Left ventricle myocardium inferior (tissue), 1 donor: Measurements from ENCODE around the gene CHD5. TPM values are rescaled to one million over a fixed set of nuclear protein-coding genes. Genes with fewer than 3 reads are reported as not detected.

ENCODE experiments used
- DNase-seq: peaks from one replicate; pipeline ENCODE4 v3.0.0-alpha.2; 2020
- H3K27ac ChIP-seq: fragments of 200-600 bp; replicated peaks from 2 replicates; pipeline ENCODE4 v1.8.0; 2021
- H3K27me3 ChIP-seq: fragments of 200-600 bp; 2 replicates; pipeline ENCODE4 v1.8.0; 2021; ENCODE audit warnings: low read depth
- H3K36me3 ChIP-seq: fragments of 200-600 bp; 2 replicates; pipeline ENCODE4 v1.8.0; 2021
- H3K4me1 ChIP-seq: fragments of 200-600 bp; 2 replicates; pipeline ENCODE4 v1.8.0; 2021
- H3K4me3 ChIP-seq: fragments of 200-600 bp; 2 replicates; pipeline ENCODE4 v1.8.0; 2021; ENCODE audit warnings: mild to moderate bottlenecking, moderate library complexity
- H3K9me3 ChIP-seq: fragments of 200-600 bp; replicated peaks from 2 replicates; pipeline ENCODE4 v1.8.0; 2021
- CTCF ChIP-seq: fragments of 200-600 bp; IDR thresholded peaks from 2 replicates; pipeline ENCODE4 v1.8.0; 2021; ENCODE audit warnings: antibody characterized with exemption, mild to moderate bottlenecking, borderline replicate concordance
- intact Hi-C: fragments of 100-400 bp; cut with micrococcal nuclease; formaldehyde crosslinking; loops from one replicate; pipeline ENCODE4 v1.11.0; 2022
- total RNA-seq: library from RNA; stranded (reverse); fragmentation: NEBNext Ultra II Directional; extraction: Animal tissue kit (Norgen Biotek cat#: 25700); gene quantifications from one replicate; pipeline ENCODE4 v1.2.1, GENCODE V29; 2021
- donor health status: DM: no; HTN: yes; CAD: no; lungs with severe emphysema.

CHD5 gene
- total RNA-seq, 1 donor from 2014 or later = 0.19 TPM

GRCh38 chr1:6131561-6131960 is 48.6 kb downstream of the CHD5 start:
- intact Hi-C loops = no loop called here
- H3K27ac ChIP-seq = no peak overlapping the region
- TF ChIP-seq CTCF = no peak

GRCh38 chr1:6130596-6130995 is 49.5 kb downstream of the CHD5 start:
- no peak for TF ChIP-seq CTCF
- intact Hi-C loops = no loop called here
- H3K36me3 ChIP-seq = no peaks in the 10 kb centered on the region
- H3K9me3 ChIP-seq = peaks cover 17% of the 10 kb centered on the region
- peaks cover 9% of the 10 kb centered on the region for H3K4me1 ChIP-seq
- no peak overlapping the region for H3K4me3 ChIP-seq
- H3K27me3 ChIP-seq = peaks cover 55% of the 10 kb centered on the region
- no peak overlapping the region for H3K27ac ChIP-seq
- no peak for DNase-seq

More at GRCh38 chr1:6131561-6131960, 48.6 kb downstream of the CHD5 start:
- no peak for DNase-seq
- Histone ChIP-seq H3K9me3 (peaks cover 17% of the 10 kb centered on the region), H3K4me1 (peaks cover 9% of the 10 kb centered on the region), H3K36me3 (no peaks in the 10 kb centered on the region), H3K27me3 (peaks cover 52% of the 10 kb centered on the region), H3K4me3 (no peak overlapping the region)

- H3K4me1 ChIP-seq = peaks cover 9% of the 10 kb centered on the region
- no peak overlapping the region for H3K27ac ChIP-seq
- H3K9me3 ChIP-seq = peaks cover 17% of the 10 kb centered on the region
- TF ChIP-seq CTCF = no peak
- no peak overlapping the region for H3K4me3 ChIP-seq
- no peaks in the 10 kb centered on the region for H3K36me3 ChIP-seq
- peaks cover 55% of the 10 kb centered on the region for H3K27me3 ChIP-seq
- DNase-seq = no peak
- intact Hi-C loops = no loop called here
Observed at GRCh38 chr1:6130036-6130435, 50.1 kb downstream of the CHD5 start.

- no peak for TF ChIP-seq CTCF
- H3K4me1 ChIP-seq = peaks cover 9% of the 10 kb centered on the region
Observed at GRCh38 chr1:6129313-6129712, 50.8 kb downstream of the CHD5 start.

GRCh38 chr1:6128276-6129081 is 51.6 kb downstream of the CHD5 start:
- H3K27me3 ChIP-seq = peaks cover 55% of the 10 kb centered on the region
- DNase-seq = no peak
- intact Hi-C loops = no loop called here
- H3K4me1 ChIP-seq = peaks cover 9% of the 10 kb centered on the region
- no peak overlapping the region for H3K27ac ChIP-seq
- no peak for TF ChIP-seq CTCF
- H3K9me3 ChIP-seq = peaks cover 17% of the 10 kb centered on the region
- H3K4me3 ChIP-seq = no peak overlapping the region
- H3K36me3 ChIP-seq = no peaks in the 10 kb centered on the region

More at GRCh38 chr1:6129313-6129712, 50.8 kb downstream of the CHD5 start:
- Histone ChIP-seq H3K4me3 (no peak overlapping the region), H3K36me3 (no peaks in the 10 kb centered on the region), H3K27ac (no peak overlapping the region), H3K27me3 (peaks cover 55% of the 10 kb centered on the region), H3K9me3 (peaks cover 17% of the 10 kb centered on the region)
- intact Hi-C loops = no loop called here
- no peak for DNase-seq
